C4-2B (cell line): ENCODE results near the gene SETD1B.
"Not testable (repeated sequence)": the region's sequence is repeated elsewhere in the genome, so short reads cannot be mapped to it uniquely, and the experiment has no call there.

ENCODE experiments used
- H3K27ac ChIP-seq: fragments of 450-650 bp; 2 replicates; pipeline ENCODE4 v1.5.1; 2017
- ZFX ChIP-seq: fragments of 450-650 bp; IDR thresholded peaks from 2 replicates; pipeline ENCODE4 v1.6.1; 2017
- TF ChIP-seq, protein P1 (sequence below): fragments of 450-650 bp; conservative IDR thresholded peaks from 2 replicates; pipeline ENCODE4 v1.5.1; 2017; ENCODE audit warnings: mild to moderate bottlenecking

SETD1B gene

GRCh38 chr12:121789233-121789781 lies 14.5 kb upstream of the SETD1B start:
- TF ChIP-seq ZFX = no peak
- TF ChIP-seq, protein P1, sequence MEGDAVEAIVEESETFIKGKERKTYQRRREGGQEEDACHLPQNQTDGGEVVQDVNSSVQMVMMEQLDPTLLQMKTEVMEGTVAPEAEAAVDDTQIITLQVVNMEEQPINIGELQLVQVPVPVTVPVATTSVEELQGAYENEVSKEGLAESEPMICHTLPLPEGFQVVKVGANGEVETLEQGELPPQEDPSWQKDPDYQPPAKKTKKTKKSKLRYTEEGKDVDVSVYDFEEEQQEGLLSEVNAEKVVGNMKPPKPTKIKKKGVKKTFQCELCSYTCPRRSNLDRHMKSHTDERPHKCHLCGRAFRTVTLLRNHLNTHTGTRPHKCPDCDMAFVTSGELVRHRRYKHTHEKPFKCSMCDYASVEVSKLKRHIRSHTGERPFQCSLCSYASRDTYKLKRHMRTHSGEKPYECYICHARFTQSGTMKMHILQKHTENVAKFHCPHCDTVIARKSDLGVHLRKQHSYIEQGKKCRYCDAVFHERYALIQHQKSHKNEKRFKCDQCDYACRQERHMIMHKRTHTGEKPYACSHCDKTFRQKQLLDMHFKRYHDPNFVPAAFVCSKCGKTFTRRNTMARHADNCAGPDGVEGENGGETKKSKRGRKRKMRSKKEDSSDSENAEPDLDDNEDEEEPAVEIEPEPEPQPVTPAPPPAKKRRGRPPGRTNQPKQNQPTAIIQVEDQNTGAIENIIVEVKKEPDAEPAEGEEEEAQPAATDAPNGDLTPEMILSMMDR = no peak
- H3K27ac ChIP-seq = no peak overlapping the region

GRCh38 chr12:121789800-121790728 lies 13.7 kb upstream of the SETD1B start:
- no peak overlapping the region for H3K27ac ChIP-seq
- TF ChIP-seq, protein P1 = no peak
- TF ChIP-seq ZFX = no peak

- H3K27ac ChIP-seq = not testable (repeated sequence)
Measured at GRCh38 chr12:121790785-121791184, 13.0 kb upstream of the SETD1B start.

- H3K27ac ChIP-seq = no peak overlapping the region
- TF ChIP-seq, protein P1 = no peak
- no peak for TF ChIP-seq ZFX
Measured at GRCh38 chr12:121791671-121792551, 11.9 kb upstream of the SETD1B start.

- TF ChIP-seq, protein P1 = no peak
- TF ChIP-seq ZFX = no peak
- H3K27ac ChIP-seq = peak overlapping the region; percentile 98
Measured at GRCh38 chr12:121792607-121793439, 11.0 kb upstream of the SETD1B start.

DNA sequence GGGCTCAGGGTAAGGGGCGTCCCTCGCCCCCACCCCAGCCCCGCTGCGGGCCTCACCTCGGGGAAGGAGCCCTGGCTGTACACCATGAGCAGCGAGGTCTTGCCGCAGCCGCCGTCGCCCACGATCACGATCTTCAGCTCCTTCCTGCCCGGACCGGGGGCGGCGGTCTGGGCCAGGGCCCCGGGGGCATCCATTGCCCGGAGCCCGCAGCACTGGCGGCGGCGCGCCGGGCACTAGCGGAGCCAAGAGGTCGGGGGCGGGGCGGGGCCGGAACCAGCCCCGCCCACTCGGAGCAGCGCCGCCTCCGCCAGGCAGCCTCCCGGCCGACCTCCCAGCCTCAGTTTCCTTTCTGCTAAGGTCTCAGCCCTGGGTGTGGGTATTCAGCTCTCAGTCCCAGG lies 10.4 kb upstream of the SETD1B start, which contains the start of gene RHOF:
RHOF (minus strand) TSS at position 249 of the 398 bp plus-strand sequence; CDS start at position 194, 55 bp downstream.
- TF ChIP-seq, protein P1 = no peak
- TF ChIP-seq ZFX = no peak
- peak within 1 kb of the TSS; percentile 98 for H3K27ac ChIP-seq
